H9 (cell line): Measurements from ENCODE around the gene CEP112. TPM values are rescaled to one million over a fixed set of nuclear protein-coding genes. Genes with fewer than 3 reads are reported as not detected.

Experiments used
- DNase-seq: peaks from one replicate; pipeline ENCODE4 v3.0.0-alpha.2; 2017
- H2AFZ ChIP-seq: one replicate; pipeline ENCODE4 v1.6.1; 2013; ENCODE audit warnings: mild to moderate bottlenecking, low read length, control low read depth, moderate library complexity
- H2AK5ac ChIP-seq: 2 replicates; pipeline ENCODE4 v1.6.1; 2013; ENCODE audit warnings: low read length, control low read depth, mixed read lengths; ENCODE audit not compliant: insufficient read length
- H2BK120ac ChIP-seq: one replicate; pipeline ENCODE4 v1.6.1; 2013; ENCODE audit warnings: low read depth, mild to moderate bottlenecking, low read length, control low read depth, inconsistent platforms; ENCODE audit not compliant: poor library complexity, severe bottlenecking
- H2BK12ac ChIP-seq: 2 replicates; pipeline ENCODE4 v1.6.1; 2013; ENCODE audit warnings: low read length, control low read depth, mixed read lengths, low read depth; ENCODE audit not compliant: insufficient read length
- H2BK15ac ChIP-seq: 2 replicates; pipeline ENCODE4 v1.6.1; 2013; ENCODE audit warnings: low read depth, low read length, control low read depth
- H2BK20ac ChIP-seq: one replicate; pipeline ENCODE4 v1.6.1; 2013; ENCODE audit warnings: low read depth, mild to moderate bottlenecking, low read length, control low read depth, inconsistent platforms; ENCODE audit not compliant: poor library complexity, severe bottlenecking
- H2BK5ac ChIP-seq: 2 replicates; pipeline ENCODE4 v1.6.1; 2013; ENCODE audit warnings: low read length, control low read depth, mixed read lengths; ENCODE audit not compliant: insufficient read length
- H3K14ac ChIP-seq: 2 replicates; pipeline ENCODE4 v1.6.1; 2013; ENCODE audit warnings: low read length, control low read depth; ENCODE audit not compliant: insufficient read depth
- H3K18ac ChIP-seq: 2 replicates; pipeline ENCODE4 v1.6.1; 2013; ENCODE audit warnings: low read depth, mild to moderate bottlenecking, mixed read lengths, low read length, control low read depth; ENCODE audit not compliant: insufficient read length
- H3K23ac ChIP-seq: 2 replicates; pipeline ENCODE4 v1.6.1; 2013; ENCODE audit warnings: low read length, control low read depth, mixed read lengths, low read depth; ENCODE audit not compliant: insufficient read length
- H3K23me2 ChIP-seq: 2 replicates; pipeline ENCODE4 v1.6.1; 2013; ENCODE audit warnings: low read depth, mild to moderate bottlenecking, mixed read lengths, low read length, control low read depth; ENCODE audit not compliant: insufficient read length, poor library complexity, severe bottlenecking
- H3K27ac ChIP-seq: 2 replicates; pipeline ENCODE4 v1.5.1; 2013; ENCODE audit warnings: low read length, control low read depth, mixed read lengths, low read depth; ENCODE audit not compliant: insufficient read length
- H3K27me3 ChIP-seq: 2 replicates; pipeline ENCODE4 v1.6.1; 2013; ENCODE audit warnings: low read length, control low read depth, inconsistent platforms; ENCODE audit not compliant: insufficient read depth
- H3K4ac ChIP-seq: 2 replicates; pipeline ENCODE4 v1.6.1; 2013; ENCODE audit warnings: low read depth, mild to moderate bottlenecking, control low read depth, inconsistent platforms, low read length, moderate library complexity
- H3K4me1 ChIP-seq: 2 replicates; pipeline ENCODE4 v1.6.1; 2013; ENCODE audit warnings: low read length, control low read depth, inconsistent platforms; ENCODE audit not compliant: insufficient read depth
- H3K4me2 ChIP-seq: 2 replicates; pipeline ENCODE4 v1.6.1; 2013; ENCODE audit warnings: low read length, control low read depth, mixed read lengths; ENCODE audit not compliant: insufficient read length, insufficient read depth
- H3K56ac ChIP-seq: 2 replicates; pipeline ENCODE4 v1.6.1; 2013; ENCODE audit warnings: low read depth, mild to moderate bottlenecking, mixed read lengths, low read length, control low read depth; ENCODE audit not compliant: insufficient read length
- H3K79me1 ChIP-seq: 2 replicates; pipeline ENCODE4 v1.6.1; 2013; ENCODE audit warnings: low read depth, mild to moderate bottlenecking, moderate library complexity, low read length, control low read depth, inconsistent platforms; ENCODE audit not compliant: insufficient read depth, poor library complexity, severe bottlenecking
- H3K79me2 ChIP-seq: 2 replicates; pipeline ENCODE4 v1.6.1; 2013; ENCODE audit warnings: low read length, control low read depth, inconsistent platforms; ENCODE audit not compliant: insufficient read depth
- H3K9ac ChIP-seq: 2 replicates; pipeline ENCODE4 v1.6.1; 2013; ENCODE audit warnings: low read length, control low read depth, mixed read lengths; ENCODE audit not compliant: insufficient read length; ENCODE audit errors: extremely low read depth
- H3K9me3 ChIP-seq: one replicate; pipeline ENCODE4 v1.6.1; 2013; ENCODE audit warnings: low read depth, low read length, inconsistent platforms; ENCODE audit not compliant: control insufficient read depth
- H3T11ph ChIP-seq: one replicate; pipeline ENCODE4 v1.6.1; 2013; ENCODE audit warnings: mild to moderate bottlenecking, low read length, control low read depth, inconsistent platforms
- H4K20me1 ChIP-seq: one replicate; pipeline ENCODE4 v1.6.1; 2013; ENCODE audit not compliant: control insufficient read depth, insufficient read length, insufficient read depth
- H4K5ac ChIP-seq: 2 replicates; pipeline ENCODE4 v1.6.1; 2013; ENCODE audit warnings: low read depth, mild to moderate bottlenecking, mixed read lengths, low read length, control low read depth; ENCODE audit not compliant: insufficient read length
- H4K8ac ChIP-seq: replicated peaks from 2 replicates; pipeline ENCODE4 v1.6.1; 2013; ENCODE audit warnings: low read length, control low read depth, mixed read lengths, low read depth; ENCODE audit not compliant: insufficient read length
- H4K91ac ChIP-seq: 2 replicates; pipeline ENCODE4 v1.6.1; 2013; ENCODE audit warnings: low read depth, mild to moderate bottlenecking, moderate library complexity, mixed read lengths, low read length, control low read depth; ENCODE audit not compliant: insufficient read length
- H3K27ac Mint-ChIP-seq, 3 experiments: 2 replicates in 2 of 3; 3 replicates in 1 of 3; pipeline ENCODE4 v1.8.0; 2020 to 2021; ENCODE audit warnings: mixed read lengths in 3 of 3, mild to moderate bottlenecking in 1 of 3, moderate library complexity in 1 of 3
- H3K27me3 Mint-ChIP-seq: 2 replicates; pipeline ENCODE4 v1.8.0; 2021; ENCODE audit warnings: low read depth, mild to moderate bottlenecking, moderate library complexity, mixed read lengths
- H3K36me3 Mint-ChIP-seq, 3 experiments: 2 replicates in 2 of 3; 3 replicates in 1 of 3; pipeline ENCODE4 v1.8.0; 2020 to 2021; ENCODE audit warnings: low read depth in 3 of 3, mixed read lengths in 3 of 3; ENCODE audit not compliant: insufficient read depth in 1 of 3
- H3K4me1 Mint-ChIP-seq, 2 experiments: 2 replicates each; pipeline ENCODE4 v1.8.0; 2020; ENCODE audit warnings: mixed read lengths in 2 of 2
- H3K4me3 Mint-ChIP-seq, 2 experiments: 2 replicates in 1 of 2; 3 replicates in 1 of 2; pipeline ENCODE4 v1.8.0; 2020 to 2021; ENCODE audit warnings: mild to moderate bottlenecking in 2 of 2, mixed read lengths in 2 of 2, moderate library complexity in 1 of 2
- H3K9me3 Mint-ChIP-seq, 2 experiments: 2 replicates in 1 of 2; 3 replicates in 1 of 2; pipeline ENCODE4 v1.8.0; 2020; ENCODE audit warnings: mild to moderate bottlenecking in 2 of 2, mixed read lengths in 2 of 2, moderate library complexity in 1 of 2
- WGBS: extraction: QIAGEN DNeasy Blood & Tissue Kit; methylation state at CpG from one replicate; pipeline ENCODE4 v1.1.7; 2013; ENCODE audit warnings: missing lambda C conversion rate, low lambda C conversion rate, mixed read lengths; ENCODE audit not compliant: insufficient read length; ENCODE audit errors: extremely low coverage; 5-methylcytosine and 5-hydroxymethylcytosine counted together
- total RNA-seq: library from RNA; stranded (reverse); gene quantifications from 2 replicates; pipeline ENCODE4 v1.2.1, GENCODE V29; 2021
- TF ChIP-seq, protein P1 (sequence below): fragments of 200-600 bp; sonication (generic); conservative IDR thresholded peaks from 3 replicates; pipeline ENCODE4 v1.8.0; 2021; ENCODE audit warnings: antibody characterized with exemption, mild to moderate bottlenecking

The CEP112 gene
- total RNA-seq, 1 experiment from 2014 or later = 5.4 TPM

GRCh38 chr17:65891231-65891735 is 300.6 kb downstream of the CEP112 start:
- H3K4me1 ChIP-seq = no peaks in the 10 kb centered on the region; the same call in 1 of the 2 replicates

More at GRCh38 chr17:65891231-65891735, 300.6 kb downstream of the CEP112 start:
- Histone ChIP-seq H3K23me2 (no peaks in the 10 kb centered on the region), H2BK120ac (no peak overlapping the region), H3K27me3 (no peaks in the 10 kb centered on the region), H3K79me2 (no peaks in the 10 kb centered on the region), H4K20me1 (no peaks in the 10 kb centered on the region), H2BK15ac (no peak overlapping the region), H3K4me2 (no peak overlapping the region), H3K27ac (no peak overlapping the region), H3K23ac (no peak overlapping the region), H2AFZ (no peak overlapping the region), H4K91ac (no peak overlapping the region), H3K9me3 (no peaks in the 10 kb centered on the region), H3K4ac (no peak overlapping the region), H2BK20ac (no peak overlapping the region), H2BK12ac (no peak overlapping the region), H3T11ph (no peak overlapping the region), H4K8ac (no peak overlapping the region), H4K5ac (no peak overlapping the region), H2BK5ac (no peak overlapping the region), H3K14ac (no peak overlapping the region), H3K18ac (no peak overlapping the region), H3K79me1 (no peaks in the 10 kb centered on the region), H3K9ac (no peak overlapping the region), H2AK5ac (no peak overlapping the region), H3K56ac (no peak overlapping the region)
- Mint-ChIP-seq H3K9me3 (no peaks in the 10 kb centered on the region; a peak in 1 of 5 replicates), H3K4me1 (no peaks in the 10 kb centered on the region), H3K4me3 (no peak overlapping the region), H3K27ac (no peak overlapping the region), H3K27me3 (no peaks in the 10 kb centered on the region), H3K36me3 (no peaks in the 10 kb centered on the region)
- TF ChIP-seq, protein P1, sequence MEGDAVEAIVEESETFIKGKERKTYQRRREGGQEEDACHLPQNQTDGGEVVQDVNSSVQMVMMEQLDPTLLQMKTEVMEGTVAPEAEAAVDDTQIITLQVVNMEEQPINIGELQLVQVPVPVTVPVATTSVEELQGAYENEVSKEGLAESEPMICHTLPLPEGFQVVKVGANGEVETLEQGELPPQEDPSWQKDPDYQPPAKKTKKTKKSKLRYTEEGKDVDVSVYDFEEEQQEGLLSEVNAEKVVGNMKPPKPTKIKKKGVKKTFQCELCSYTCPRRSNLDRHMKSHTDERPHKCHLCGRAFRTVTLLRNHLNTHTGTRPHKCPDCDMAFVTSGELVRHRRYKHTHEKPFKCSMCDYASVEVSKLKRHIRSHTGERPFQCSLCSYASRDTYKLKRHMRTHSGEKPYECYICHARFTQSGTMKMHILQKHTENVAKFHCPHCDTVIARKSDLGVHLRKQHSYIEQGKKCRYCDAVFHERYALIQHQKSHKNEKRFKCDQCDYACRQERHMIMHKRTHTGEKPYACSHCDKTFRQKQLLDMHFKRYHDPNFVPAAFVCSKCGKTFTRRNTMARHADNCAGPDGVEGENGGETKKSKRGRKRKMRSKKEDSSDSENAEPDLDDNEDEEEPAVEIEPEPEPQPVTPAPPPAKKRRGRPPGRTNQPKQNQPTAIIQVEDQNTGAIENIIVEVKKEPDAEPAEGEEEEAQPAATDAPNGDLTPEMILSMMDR = no peak
- WGBS = no CpG with 5 or more reads among the region's 7 CpGs
- DNase-seq = no peak
